HepG2 (cell line): ENCODE data around the gene DLL3.

Source experiments
- CTCF ChIP-seq: sonication (generic); formaldehyde crosslinking; IDR thresholded peaks from 2 replicates; pipeline ENCODE4 v1.5.0; 2020; ENCODE audit warnings: mild to moderate bottlenecking, missing genetic modification reagents, moderate library complexity
- EHMT2 ChIP-seq: fragments of 200-600 bp; sonication (generic); IDR thresholded peaks from 2 replicates; pipeline ENCODE4 v1.7.0; 2017; ENCODE audit warnings: antibody characterized with exemption, low read depth, low read length, borderline replicate concordance
- ETV6 ChIP-seq: sonication (generic); formaldehyde crosslinking; conservative IDR thresholded peaks from 2 replicates; pipeline ENCODE4 v1.4.0; 2020; ENCODE audit warnings: missing genetic modification reagents
- HNRNPK ChIP-seq: fragments of 200-400 bp; formaldehyde crosslinking; IDR thresholded peaks from 2 replicates; pipeline ENCODE4 v1.6.1; 2018; ENCODE audit warnings: low read length, low read depth, moderate library complexity, mild to moderate bottlenecking; ENCODE audit not compliant: poor library complexity, severe bottlenecking
- JUND ChIP-seq: sonication (generic); formaldehyde crosslinking; IDR thresholded peaks from 2 replicates; pipeline ENCODE4 v1.8.0; 2022; ENCODE audit warnings: mild to moderate bottlenecking, missing genetic modification reagents
- MYC ChIP-seq: sonication (generic); formaldehyde crosslinking; IDR thresholded peaks from 2 replicates; pipeline ENCODE4 v1.9.0; 2021; ENCODE audit warnings: missing genetic modification reagents, borderline replicate concordance
- POLR2A ChIP-seq, 2 experiments: IDR thresholded peaks; 2 replicates each; pipeline ENCODE4 v1.6.1; 2011; ENCODE audit warnings: low read depth in 2 of 2, low read length in 2 of 2, mild to moderate bottlenecking in 1 of 2, moderate library complexity in 1 of 2; ENCODE audit not compliant: insufficient read depth in 1 of 2
- REST ChIP-seq, 2 experiments: IDR thresholded peaks; 2 replicates each; pipeline ENCODE4 v1.6.1; 2011 to 2012; ENCODE audit warnings: low read length in 2 of 2, borderline replicate concordance in 1 of 2, low read depth in 1 of 2, mild to moderate bottlenecking in 1 of 2, moderate library complexity in 1 of 2
- SMAD1 ChIP-seq: sonication (generic); formaldehyde crosslinking; IDR thresholded peaks from 2 replicates; pipeline ENCODE4 v1.4.0; 2020; ENCODE audit warnings: missing genetic modification reagents, low read depth, mild to moderate bottlenecking, borderline replicate concordance
- ZFP1 ChIP-seq: IDR thresholded peaks from 2 replicates; pipeline ENCODE4 v1.6.1; 2016
- ZKSCAN1 ChIP-seq: fragments of 150-350 bp; IDR thresholded peaks from 2 replicates; pipeline ENCODE4 v1.6.1; 2014; ENCODE audit warnings: low read length
- ZMAT3 ChIP-seq: sonication (generic); formaldehyde crosslinking; conservative IDR thresholded peaks from 2 replicates; pipeline ENCODE4 v1.7.0; 2021; ENCODE audit warnings: missing genetic modification reagents
- ZNF367 ChIP-seq: sonication (generic); formaldehyde crosslinking; IDR thresholded peaks from 2 replicates; pipeline ENCODE4 v1.4.0; 2020; ENCODE audit warnings: missing genetic modification reagents, borderline replicate concordance
- ZNF563 ChIP-seq: sonication (generic); formaldehyde crosslinking; IDR thresholded peaks from 2 replicates; pipeline ENCODE4 v1.8.0; 2022; ENCODE audit warnings: mild to moderate bottlenecking, moderate library complexity, missing genetic modification reagents

- no peak for TF ChIP-seq ETV6 (CRISPR knock-in tag)
- no peak for TF ChIP-seq MYC (CRISPR knock-in tag)
- no peak for TF ChIP-seq REST (IDR thresholded peaks at IDR 0.05; ENCODE audit: borderline replicate concordance in 1 of 2, low read depth in 1 of 2, low read length in 2 of 2)
- TF ChIP-seq ZKSCAN1 = no peak
- no peak for TF ChIP-seq ZFP1 (CRISPR knock-in tag)
- no peak for TF ChIP-seq JUND (CRISPR knock-in tag)
- TF ChIP-seq HNRNPK = no peak
- TF ChIP-seq SMAD1 (CRISPR knock-in tag) = no peak
- no peak for TF ChIP-seq ZNF367 (CRISPR knock-in tag)
- TF ChIP-seq ZNF563 (CRISPR knock-in tag) = no peak
- TF ChIP-seq EHMT2 = no peak
- TF ChIP-seq CTCF (CRISPR knock-in tag) = no peak
- no peak for TF ChIP-seq ZMAT3 (CRISPR knock-in tag)
- no peak for TF ChIP-seq POLR2A (IDR thresholded peaks at IDR 0.05; ENCODE audit: insufficient read depth in 1 of 2, low read depth in 2 of 2, low read length in 2 of 2)
Observed at GRCh38 chr19:39520541-39521484, 22.1 kb downstream of the DLL3 start.
